GM21576 (cell line): ENCODE measurements around the gene SYNE2.

Experiments
- ATAC-seq: cut with Tn5 transposase; IDR thresholded peaks from one replicate; pipeline ENCODE4 v1.9.1; 2021; ENCODE audit warnings: mild to moderate bottlenecking, moderate library complexity; ENCODE audit not compliant: unreplicated experiment

The SYNE2 gene

GRCh38 chr14:63910583-63911363 lies 58.0 kb downstream of the SYNE2 start:
- no peak for ATAC-seq

GRCh38 chr14:63911404-63911803 lies 58.6 kb downstream of the SYNE2 start:
- ATAC-seq = no peak

DNA sequence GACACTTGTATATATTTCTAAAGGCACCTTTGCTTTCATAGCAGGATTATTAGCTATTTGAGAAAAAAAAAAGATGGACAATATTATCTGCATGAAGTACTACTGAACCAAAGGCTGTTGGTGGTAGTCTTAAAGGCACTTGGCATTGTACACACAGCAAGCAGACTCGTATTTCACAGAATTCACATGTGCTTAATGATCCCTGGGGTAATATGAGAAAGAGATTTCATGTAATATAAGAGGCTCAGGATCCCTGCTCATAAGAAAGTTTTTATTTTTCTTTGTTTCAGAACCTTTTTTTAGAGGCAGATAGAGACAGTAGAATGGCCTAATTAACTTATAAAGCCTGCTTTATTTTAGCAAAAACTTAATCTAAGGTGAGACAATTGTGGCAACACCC lies 59.5 kb downstream of the SYNE2 start:
- no peak for ATAC-seq

- ATAC-seq = no peak
Observed at GRCh38 chr14:63918411-63918810, 65.6 kb downstream of the SYNE2 start.

DNA sequence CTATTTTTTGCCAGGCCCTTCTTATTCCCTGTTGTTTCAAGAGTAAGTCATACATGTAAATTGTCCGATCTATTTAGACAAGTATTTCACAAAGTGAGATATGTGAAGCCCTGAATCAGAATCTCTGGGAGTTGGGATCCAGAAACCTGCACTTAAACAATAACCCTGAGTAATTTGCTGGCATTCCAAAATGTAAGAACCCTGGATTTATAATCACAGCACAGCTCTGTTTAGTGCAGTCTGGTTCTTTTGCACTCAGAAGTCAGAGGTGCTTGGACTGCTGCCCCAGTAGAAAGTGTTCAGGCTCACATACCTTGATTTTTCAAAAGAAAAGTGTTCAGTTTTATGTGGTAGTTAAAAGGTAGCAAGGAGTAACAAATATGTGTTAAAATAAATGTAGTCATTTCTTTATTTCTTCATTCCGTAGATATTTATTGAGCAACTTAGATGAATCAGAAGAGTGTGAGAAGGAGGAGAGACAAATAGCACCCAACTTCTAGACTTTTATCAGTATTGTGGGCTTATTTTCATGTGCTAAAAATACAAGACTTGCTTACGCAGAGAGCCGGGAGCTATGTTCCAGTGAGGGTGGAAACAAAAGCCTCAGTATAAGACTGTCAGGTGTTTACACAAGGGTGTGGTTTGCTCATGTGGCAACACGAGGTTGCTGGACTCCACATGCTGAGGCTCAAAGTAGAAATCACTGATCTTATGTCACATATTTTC lies 70.1 kb downstream of the SYNE2 start:
- no peak for ATAC-seq

DNA sequence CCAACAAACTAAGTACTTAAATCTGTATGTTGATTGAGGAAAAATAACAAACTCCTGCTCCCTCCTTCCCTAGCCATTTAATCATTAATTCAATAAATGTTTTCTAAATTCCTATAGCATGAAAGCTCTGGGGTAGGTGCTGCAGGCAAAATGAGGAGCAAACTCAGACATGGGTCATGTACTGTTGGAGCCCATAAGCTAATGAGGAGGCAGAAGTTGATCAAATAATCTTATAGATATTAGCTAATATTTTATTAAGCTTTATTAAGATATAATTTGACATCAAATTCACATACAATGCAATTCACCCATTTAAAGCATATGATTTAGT lies 70.6 kb downstream of the SYNE2 start:
- ATAC-seq = no peak

DNA sequence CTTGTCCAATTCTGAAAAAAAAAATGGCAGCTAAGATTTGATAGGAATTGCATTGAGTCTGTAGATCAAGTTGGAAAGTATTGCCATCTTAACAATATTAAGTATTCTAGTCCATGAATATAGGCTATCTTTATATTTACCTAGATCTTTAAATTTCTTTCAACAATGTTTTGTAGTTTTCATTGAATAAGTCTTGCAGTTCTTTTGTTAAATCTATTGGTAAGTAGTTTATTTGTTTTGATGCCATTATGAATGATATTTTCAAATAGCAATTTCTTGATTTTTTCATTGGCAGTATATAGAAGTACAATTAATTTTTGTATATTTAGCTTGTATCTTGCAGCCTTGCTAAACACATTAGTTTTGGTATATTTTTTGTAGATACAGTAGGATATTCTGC lies 71.6 kb downstream of the SYNE2 start:
- ATAC-seq = no peak

DNA sequence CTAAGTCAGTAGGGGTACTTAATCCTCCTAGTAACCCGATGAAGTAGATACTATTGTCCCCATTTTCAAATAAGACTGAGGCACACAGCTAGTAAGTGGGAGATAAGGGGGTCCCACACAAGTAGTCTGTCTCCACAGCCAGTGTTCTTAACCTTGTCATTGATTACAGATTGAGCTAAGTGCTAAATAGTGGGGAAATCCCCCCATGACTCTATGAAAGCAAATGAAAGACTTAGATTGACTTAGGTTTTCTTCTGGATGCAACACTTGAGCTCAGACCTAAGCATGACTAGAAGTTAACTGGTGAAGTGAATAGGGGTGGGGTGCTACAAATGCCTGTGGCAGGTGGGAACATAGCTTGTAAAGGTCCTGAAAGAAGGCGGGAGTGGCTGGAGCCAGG lies 73.8 kb downstream of the SYNE2 start:
- ATAC-seq = no peak

GRCh38 chr14:63928744-63929174 lies 76.0 kb downstream of the SYNE2 start:
- no peak for ATAC-seq

GRCh38 chr14:63933110-63933509 lies 80.3 kb downstream of the SYNE2 start:
- no peak for ATAC-seq

DNA sequence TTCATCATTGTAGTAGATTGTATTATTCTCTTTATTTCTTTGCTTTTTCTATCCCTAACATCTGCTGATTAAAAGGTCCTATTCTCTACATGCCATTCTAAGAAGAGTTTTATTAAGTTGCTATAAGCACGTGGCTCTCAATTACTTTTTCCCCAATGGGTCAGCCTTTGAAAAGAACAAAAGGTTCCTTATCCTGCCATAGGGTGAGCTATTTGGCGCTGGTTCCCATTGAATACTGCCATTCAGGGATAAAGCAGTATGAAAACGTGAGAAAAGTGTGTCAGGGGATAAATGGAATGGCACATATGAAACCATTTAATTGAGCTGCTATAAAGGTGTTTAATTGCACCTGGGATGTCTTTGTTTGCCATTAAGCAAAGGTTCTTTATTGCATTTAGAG lies 80.9 kb downstream of the SYNE2 start:
- no peak for ATAC-seq

DNA sequence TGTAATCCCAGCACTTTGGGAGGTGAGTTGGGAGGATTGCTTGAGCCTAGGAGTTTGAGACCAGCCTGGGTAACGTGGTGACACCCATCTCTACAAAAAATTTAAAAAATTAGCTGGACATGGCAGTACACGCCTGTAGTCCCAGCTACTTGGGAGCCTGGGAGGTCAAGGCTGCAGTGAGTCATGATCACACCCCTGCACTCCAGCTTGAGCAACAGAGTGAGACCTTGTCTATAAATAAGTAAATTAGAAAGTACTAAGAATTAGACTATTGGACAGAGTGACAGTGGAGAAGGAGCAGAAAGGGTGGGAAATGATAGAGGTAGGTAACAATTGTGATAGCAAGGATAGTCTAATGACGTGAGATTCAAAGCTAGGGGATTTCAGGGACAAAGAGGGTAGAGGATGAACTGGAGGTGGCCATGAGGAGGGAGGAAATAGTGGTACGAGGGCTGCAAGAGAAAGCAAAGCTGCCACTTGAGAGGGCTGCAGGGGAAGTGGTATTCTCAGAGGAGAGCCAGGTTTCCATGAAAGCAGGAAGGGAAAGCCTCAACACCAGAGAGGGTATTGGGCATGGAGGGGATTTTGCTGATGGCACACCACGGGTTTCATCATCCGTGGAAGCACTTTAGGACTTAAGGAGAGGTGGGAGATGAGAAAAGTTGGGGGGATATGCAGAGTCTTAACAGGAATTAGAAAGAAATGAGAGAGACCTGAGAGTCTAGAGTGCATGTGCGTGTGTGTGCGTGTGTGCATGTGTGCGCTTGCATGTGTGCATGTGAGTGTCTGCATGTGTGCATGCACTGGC lies 85.6 kb downstream of the SYNE2 start:
- peak; percentile 58 for ATAC-seq

DNA sequence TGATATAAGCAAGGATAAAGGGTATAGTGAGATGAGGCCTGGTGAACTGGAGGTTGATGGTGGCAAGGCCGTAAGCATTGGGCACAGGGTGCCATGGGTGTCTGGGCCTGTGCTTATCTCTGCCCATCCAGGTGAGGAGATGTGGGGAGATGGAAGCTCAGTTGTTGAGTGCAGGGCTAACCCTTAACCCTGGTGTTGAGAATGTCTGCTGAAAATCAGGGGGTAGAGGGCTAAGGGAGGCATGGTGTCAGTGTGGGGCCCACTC lies 86.1 kb downstream of the SYNE2 start:
- peak; percentile 9 for ATAC-seq

DNA sequence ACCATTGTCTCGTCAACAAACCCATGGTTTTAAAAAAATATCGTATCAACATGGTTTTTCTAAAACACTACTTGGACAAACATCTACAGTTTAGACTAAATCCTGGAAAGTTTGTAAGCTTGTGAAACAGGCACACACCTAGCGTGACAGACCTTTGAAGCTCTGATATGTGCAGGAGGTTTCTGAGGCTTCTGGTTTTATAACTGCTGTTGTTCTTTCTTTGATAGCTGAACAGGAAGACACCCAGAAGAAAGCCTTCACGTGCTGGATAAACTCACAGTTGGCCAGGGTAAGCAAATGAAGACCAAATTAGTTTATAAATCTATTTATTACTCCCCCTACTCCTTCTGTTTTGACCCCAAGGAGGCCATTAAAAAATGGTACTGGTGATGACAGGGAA lies 87.6 kb downstream of the SYNE2 start:
- ATAC-seq = no peak

- no peak for ATAC-seq
Observed at GRCh38 chr14:63941023-63941422, 88.2 kb downstream of the SYNE2 start.

DNA sequence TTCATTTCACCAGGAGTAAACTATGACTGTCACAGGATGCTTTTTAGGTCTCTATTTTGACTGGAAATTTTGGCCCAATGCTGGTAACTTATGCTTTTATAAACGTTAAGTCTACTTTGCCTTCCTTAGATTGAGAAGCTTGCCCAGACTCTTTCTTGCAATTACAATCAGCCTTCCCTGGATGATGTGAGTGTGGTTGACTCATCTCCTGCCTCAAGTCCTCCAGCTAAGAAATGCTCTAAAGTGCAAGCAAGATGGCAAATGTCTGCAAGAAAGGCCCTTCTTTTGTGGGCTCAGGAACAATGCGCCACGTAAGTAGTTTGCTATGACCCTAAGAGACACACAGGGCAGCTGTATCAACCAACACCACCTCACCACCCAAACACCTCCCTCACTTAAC lies 96.9 kb downstream of the SYNE2 start:
- no peak for ATAC-seq

- no peak for ATAC-seq
Observed at GRCh38 chr14:63951021-63951420, 98.2 kb downstream of the SYNE2 start.

DNA sequence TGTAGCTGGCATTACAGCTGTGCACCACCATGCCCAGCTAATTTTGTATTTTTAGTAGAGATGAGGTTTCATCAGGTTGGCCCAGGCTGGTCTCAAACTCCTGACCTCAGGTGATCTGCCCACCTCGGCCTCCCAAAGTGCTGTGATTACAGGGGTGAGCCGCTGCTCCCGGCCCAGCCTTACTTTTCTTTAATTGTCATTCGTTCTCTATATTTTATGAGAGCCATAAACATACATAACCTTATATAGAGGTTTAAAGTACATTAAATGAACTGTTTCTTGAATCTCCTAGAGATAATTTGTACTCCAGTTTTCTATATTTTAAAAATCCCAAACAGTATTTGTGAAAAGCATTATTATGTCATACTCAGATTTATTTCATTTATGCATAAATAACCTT lies 98.6 kb downstream of the SYNE2 start:
- no peak for ATAC-seq

DNA sequence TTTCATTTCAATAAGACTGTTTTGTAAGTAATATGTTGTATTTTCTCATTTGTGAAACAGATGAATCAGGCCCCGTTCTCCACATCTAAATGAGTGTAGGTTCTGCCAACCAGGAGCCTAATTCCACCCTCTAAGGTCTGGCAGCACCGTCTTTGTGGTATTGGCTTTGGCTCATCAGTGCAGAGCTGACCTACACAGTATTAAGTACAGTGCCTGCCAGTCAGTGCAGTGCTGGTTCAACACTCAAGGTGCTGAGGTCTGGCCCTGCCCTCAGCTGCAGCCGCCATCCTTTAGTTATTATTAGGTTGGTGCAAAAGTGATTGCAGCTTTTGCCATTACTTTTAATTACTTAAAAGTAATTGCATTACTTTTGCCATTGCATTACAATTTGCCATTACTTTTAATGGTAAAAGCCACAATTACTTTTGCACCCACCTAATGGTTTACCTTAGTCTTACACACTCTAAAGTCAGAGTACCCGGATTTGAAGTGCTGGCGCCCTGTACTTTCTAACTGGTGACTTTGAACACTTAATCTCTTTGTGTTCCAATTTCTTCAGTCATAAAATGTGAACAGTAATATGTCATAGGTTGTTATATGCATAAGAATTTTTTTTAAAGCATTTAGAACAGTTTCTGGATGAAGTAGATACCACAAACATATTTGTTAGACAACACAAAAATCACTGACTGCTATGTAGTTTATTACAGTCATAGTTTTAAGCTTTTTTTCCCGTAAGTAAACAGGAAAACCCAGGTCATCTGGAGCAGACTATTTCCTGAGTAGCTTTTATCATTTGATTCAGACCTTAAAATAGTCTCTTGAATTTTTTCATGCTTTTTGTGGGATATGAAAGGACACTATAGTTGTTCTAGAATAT lies 99.5 kb downstream of the SYNE2 start:
- ATAC-seq = no peak

GRCh38 chr14:63952933-63953437 lies 100.2 kb downstream of the SYNE2 start:
- no peak for ATAC-seq

DNA sequence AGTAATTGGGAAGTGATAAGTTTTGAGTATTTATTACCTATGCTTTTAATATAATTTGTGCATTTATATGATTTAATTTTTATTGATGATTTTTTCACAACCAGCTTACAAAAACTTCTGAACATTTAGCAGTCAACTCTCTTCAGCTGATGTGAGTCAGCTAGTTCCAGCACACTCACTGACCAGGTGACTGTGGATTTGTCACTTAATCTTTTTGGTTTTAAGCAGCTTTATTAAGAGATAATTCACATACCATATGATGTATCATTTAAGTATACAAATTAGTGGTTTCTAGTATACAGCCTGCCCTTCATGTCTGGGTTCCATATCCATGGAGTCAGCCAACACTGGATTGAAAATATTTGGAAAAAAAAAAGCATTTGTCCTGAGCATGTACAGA lies 103.5 kb downstream of the SYNE2 start:
- ATAC-seq = no peak
